NCI-H2196 treated with DMSO at 0.1 percent for 48 hours (cell line): Measurements from ENCODE around the gene CCDC28A.
"Not testable (repeated sequence)": the region's sequence is repeated elsewhere in the genome, so short reads cannot be mapped to it uniquely, and the experiment has no call there.

Experiments
- DNase-seq: peaks from one replicate; lab custom pipeline; 2025; ENCODE audit not compliant: unreplicated experiment; lab: John Stamatoyannopoulos, UW

The CCDC28A gene

GRCh38 chr6:138773177-138774091 lies at the start of gene CCDC28A:
Gene CCDC28A (plus strand): TSS chr6:138773769. CDS start chr6:138776121, 2,352 bp downstream.
- peak; percentile 96 for DNase-seq

GRCh38 chr6:138724015-138724414 lies 49.6 kb upstream of the CCDC28A start:
- no peak for DNase-seq

- no peak for DNase-seq
These were observed 47.4 kb upstream of the CCDC28A start for GRCh38 chr6:138726066-138726756.

- no peak for DNase-seq
These were observed 46.8 kb upstream of the CCDC28A start for GRCh38 chr6:138726757-138727097.

DNA sequence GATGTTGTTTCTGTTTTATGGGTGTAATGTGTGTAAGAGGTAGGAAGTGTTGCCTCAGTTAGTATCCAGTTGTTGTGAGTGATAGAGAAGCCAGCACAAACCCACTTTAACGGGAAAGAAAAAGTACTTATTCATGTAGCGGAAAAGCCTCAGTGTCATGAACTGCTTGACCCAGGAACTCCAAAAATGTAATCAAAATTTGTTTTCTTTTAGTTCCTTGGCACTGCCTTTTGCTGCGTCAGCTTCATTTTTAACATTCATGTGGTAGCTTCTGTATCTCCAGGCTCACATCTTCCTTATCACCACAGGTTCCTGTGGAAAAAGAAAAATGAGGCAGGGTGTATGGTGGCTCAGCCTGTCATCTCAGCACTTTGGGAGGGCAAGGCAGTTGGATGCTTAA lies 46.4 kb upstream of the CCDC28A start:
- no peak for DNase-seq

- DNase-seq, result no peak
These were observed 44.9 kb upstream of the CCDC28A start for GRCh38 chr6:138728662-138729061.

DNA sequence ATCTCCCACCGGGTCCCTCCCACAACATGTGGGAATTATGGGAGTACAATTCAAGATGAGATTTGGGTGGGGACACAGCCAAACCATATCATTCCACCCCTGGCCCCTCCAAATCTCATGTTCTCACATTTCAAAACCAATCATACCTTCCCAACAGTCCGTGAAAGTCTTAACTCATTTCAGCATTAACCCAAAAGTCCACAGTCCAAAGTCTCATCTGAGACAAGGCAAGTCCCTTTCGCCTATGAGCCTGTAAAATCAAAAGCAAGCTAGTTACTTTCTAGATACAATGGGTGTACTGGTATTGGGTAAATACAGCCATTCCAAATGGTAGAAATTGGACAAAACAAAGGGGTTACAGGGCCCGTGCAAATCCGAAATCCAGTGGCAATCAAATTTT lies 43.5 kb upstream of the CCDC28A start:
- DNase-seq, result not testable (repeated sequence)

- no peak for DNase-seq
These were observed 39.0 kb upstream of the CCDC28A start for GRCh38 chr6:138734585-138734984.

- DNase-seq, result no peak
These were observed 36.9 kb upstream of the CCDC28A start for GRCh38 chr6:138736640-138737039.

GRCh38 chr6:138752017-138752416 lies 21.6 kb upstream of the CCDC28A start:
- DNase-seq, result no peak

- DNase-seq, result no peak
These were observed 16.4 kb upstream of the CCDC28A start for GRCh38 chr6:138757136-138757535.

- DNase-seq, result peak; percentile 45
These were observed 7.5 kb upstream of the CCDC28A start for GRCh38 chr6:138765896-138766655.

- no peak for DNase-seq
These were observed 4.4 kb upstream of the CCDC28A start for GRCh38 chr6:138769102-138769676.

DNA sequence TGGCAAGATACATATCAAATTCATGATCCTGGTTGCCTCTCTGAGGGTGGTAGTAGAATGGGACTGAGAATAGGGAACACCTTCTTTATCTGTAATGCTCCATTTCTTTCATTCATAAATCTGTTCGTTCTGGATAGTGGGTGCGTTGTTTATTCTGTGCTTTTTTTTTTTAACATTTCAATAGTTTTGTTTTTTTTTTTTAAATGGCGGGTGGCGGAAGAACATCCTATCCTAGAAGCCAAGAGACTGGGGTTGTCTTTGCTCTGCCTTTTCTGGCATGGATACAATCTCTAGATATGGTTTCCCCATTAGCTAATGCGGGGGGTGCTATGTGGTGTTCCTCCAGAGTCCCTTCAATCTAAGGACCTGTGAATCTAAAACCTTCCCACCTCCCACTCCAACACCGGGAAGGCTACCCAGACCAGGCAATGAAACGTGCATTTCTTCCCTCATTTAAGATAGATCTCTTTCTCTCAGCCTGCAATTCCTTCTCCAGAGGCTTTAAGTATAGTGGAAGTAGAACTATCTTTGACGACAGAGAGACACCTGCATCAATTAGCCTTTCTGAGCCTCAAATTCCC lies 883 bp upstream of the CCDC28A start:
- no peak for DNase-seq

- DNase-seq, result no peak
These were observed 801 bp downstream of the CCDC28A start for GRCh38 chr6:138774370-138774769.

DNA sequence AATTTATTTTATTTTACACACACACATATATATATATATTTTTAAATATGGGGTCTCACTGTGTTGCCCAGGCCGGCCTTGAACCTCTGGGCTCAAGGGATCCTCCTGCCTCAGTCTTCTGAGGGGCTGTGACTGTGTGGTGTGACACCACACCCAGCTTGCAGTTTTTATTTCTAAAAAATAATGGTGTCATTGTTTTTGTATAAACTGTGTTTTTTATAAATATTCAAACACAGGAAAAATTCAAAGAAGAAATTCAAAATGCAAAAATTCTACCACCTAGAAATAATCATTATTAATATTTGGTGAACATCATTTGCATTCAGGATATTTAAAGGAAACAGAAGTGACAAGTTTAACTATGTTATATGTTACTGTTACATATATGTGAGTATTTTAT lies 3.1 kb downstream of the CCDC28A start:
- DNase-seq, result no peak

DNA sequence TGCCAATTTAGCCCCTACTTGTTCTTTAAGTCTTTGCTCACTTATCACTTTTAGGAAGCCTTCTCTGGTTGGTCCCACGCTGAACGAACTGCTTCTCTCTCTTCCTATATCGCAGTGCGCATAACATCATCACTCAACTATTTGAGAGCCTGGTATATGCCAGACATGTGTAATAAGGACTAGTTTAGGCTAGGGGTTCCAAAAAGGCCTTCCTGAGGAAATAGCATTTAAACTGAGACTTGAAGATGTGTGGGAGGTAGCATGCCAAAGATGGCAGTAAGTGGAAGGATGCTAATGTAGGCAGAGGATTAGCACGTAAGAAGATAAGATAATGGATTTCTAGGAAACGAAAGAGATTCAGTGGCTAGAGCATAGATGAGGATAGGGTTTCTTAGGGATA lies 4.8 kb downstream of the CCDC28A start:
- DNase-seq, result no peak

GRCh38 chr6:138782243-138782642 lies 8.7 kb downstream of the CCDC28A start:
- DNase-seq, result no peak

- no peak for DNase-seq
These were observed 11.5 kb downstream of the CCDC28A start for GRCh38 chr6:138785079-138785478.

- DNase-seq, result no peak
These were observed 12.4 kb downstream of the CCDC28A start for GRCh38 chr6:138785980-138786379.

DNA sequence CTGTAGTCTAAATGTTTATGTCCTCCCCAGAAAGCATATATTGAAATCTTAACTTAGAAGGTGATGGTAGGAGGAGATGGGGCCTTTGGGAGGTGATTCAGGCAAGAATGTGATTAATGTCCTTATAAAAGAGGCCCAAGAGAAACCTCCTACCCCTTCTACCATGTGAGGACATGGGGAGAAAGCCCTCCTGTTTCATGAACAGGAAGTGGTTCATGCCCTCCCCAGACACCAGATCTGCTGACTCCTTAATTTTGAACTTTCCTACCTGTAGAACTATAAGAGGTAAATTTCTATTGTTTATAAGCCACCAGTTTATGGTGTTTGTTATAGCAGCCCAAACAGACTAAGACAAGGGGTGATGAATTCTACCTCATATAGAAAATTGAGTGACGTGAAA lies 13.6 kb downstream of the CCDC28A start:
- DNase-seq, result no peak
